Stimulated activated CD8-positive, alpha-beta memory T cell treated with anti-CD3 and anti-CD28 coated beads, Interleukin-12 subunit alpha, Interleukin-12 subunit beta, amount 100 ng/mL, for 1 hour (primary cell): Measurements from ENCODE around the gene TPST1.
"Not testable (repeated sequence)": the region's sequence is repeated elsewhere in the genome, so short reads cannot be mapped to it uniquely, and the experiment has no call there.

Source experiments
- DNase-seq: peaks from one replicate; pipeline ENCODE4 v3.0.0-alpha.2; 2020; ENCODE audit warnings: low read depth

Gene TPST1

GRCh38 chr7:66380272-66380888 lies 175.2 kb downstream of the TPST1 start:
- no peak for DNase-seq

DNA sequence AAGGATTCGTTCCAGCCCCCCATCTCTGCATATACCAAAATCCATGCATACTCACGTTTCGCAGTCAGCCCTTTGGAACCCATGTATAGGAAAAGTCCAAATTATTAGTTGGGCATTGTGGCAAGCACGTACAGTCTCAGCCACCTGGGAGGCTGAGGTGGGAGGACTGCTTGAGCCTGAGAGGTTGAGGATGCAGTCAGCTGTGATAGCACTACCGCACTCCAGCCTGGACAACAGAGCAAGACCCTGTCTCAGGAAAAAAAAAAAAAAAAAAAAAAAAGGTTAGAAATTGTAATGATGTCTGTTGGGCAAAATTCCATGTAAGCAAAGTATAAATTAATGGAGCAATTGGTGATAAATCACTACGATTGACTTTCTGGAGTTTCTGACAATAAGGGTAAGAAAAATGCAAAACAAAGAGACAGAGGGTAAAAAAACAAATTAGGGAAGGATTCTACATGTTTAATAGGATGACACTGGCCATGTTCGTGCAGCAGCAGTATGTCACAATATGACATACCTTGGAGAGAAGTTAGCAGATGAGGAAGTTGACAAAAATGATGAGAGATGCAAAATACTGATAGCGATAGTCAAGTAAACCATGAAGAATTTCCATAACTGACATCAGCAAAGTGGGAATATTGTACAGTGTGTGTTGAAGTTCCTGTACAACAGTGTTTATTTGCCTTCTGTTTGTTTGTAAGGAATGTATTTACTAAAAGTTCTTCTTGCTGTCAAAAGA lies 177.2 kb downstream of the TPST1 start:
- not testable (repeated sequence) for DNase-seq

DNA sequence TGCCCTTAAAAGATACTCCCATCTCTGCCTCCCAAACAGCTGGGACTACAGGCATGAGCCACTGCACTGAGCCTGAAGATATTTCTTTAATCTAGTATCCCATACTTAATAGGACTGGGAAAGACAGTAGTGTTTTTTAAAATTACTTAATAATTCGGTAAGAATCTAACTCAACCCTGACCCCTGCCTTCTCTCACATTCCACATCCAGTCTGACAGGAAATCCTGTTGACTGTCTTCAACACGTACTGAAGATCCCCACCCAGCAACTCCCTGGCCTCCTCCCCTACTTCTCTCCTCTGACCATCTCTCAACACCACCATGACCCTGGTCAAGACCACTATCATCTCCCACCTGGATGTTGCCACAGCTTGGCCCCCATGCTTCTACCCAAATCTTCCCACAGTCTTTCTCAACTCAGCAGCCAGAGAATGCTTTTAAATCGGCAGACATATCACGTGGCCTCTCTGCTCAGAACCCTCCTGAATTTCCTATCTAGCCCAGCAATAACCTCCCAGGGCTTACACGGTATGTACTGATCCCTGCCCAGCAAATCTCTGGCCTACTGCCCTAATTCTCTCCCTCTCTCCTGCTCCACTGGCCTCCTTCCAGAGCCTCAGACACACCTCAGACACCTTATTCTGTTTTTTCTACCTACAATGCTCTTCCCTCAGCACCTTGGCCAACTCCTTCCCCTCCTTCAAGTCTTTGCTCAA lies 180.2 kb downstream of the TPST1 start:
- DNase-seq, result not testable (repeated sequence)

- DNase-seq, result not testable (repeated sequence)
Observed at GRCh38 chr7:66395128-66395571, 190.0 kb downstream of the TPST1 start.

DNA sequence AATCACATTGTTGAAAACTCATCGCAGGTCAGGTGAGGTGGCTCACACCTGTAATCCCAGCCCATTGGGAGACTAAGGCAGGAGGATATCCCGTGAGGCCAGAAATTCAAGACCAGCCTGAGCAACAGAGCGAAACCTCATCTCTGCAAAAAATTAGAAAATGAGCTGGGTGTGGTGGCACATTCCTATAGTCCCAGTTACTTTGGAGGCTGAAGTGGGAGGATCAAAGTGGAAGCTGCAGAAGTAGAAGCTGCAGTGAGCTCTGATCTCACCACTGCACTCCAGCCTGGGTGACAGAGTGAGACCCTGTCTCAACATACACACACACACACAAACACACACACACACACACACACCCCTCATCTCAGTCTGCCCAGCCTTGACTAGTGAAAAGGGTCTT lies 190.9 kb downstream of the TPST1 start:
- DNase-seq, result not testable (repeated sequence)

- not testable (repeated sequence) for DNase-seq
Observed at GRCh38 chr7:66398841-66399240, 193.7 kb downstream of the TPST1 start.

GRCh38 chr7:66399566-66399965 lies 194.4 kb downstream of the TPST1 start:
- no peak for DNase-seq

DNA sequence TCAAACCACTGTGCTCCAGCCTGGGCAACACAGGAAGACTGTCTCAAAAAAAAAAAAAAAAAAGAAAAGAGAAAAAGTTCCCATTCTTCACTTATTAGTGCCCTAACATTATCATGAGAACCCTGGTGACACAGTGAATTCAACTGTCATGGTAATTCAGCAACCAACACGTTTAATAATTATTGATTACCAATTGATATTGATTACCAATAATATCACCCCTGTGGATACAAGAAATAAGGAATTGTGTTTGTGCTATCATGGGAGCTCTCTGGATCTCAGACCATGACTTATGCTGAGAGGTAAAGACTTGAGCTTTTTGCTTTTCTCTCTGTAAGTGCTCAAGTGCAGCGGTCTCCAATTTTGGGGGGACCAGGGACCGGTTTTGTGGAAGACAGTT lies 195.3 kb downstream of the TPST1 start:
- no peak for DNase-seq

DNA sequence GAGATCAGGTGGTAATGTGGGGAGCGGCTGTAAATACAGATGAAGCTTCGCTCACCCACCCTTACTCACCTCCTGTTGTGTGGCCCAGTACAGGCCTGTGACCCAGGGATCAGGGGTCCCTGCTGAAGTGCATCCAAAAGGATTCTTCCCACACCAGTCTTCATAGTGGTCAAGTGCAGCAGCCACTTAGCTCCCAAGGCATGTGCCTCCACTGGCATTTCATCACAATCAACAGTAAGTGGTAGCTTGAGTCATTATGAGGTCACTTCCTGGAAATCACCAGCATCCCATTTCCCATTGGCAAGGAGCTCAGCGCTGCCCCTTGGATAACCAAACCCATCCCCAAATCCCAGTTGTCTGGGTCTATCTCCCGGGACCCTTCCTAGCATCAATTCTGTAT lies 196.0 kb downstream of the TPST1 start:
- not testable (repeated sequence) for DNase-seq

DNA sequence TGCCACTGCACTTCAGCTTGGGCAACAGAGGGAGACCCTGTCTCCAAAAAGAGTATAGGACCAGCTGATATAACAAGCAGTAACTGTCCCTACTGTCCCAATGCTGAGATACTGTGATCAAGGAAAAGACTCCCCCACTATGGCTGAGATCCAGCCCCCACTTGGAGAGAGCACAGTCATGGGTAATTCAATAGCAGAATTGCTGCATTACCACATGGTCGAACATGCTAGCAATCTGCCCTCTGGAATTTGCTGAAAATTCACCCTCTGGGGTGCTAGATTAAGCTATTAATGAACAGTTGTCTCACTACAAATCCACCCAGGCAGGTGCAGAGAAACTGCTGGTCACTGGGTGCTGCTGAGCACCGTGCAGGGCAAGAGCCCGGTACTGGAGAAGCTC lies 196.8 kb downstream of the TPST1 start:
- DNase-seq, result not testable (repeated sequence)

- DNase-seq, result no peak
Observed at GRCh38 chr7:66403564-66403963, 198.4 kb downstream of the TPST1 start.

GRCh38 chr7:66409493-66409892 lies 204.4 kb downstream of the TPST1 start:
- no peak for DNase-seq
